GM23248 (cell line): ENCODE data around the gene TGM1. TPM values are rescaled to one million over a fixed set of nuclear protein-coding genes. Genes with fewer than 3 reads are reported as not detected.

Experiments
- DNase-seq: peaks from one replicate; pipeline ENCODE4 v3.0.0-alpha.2; 2015
- H2AFZ ChIP-seq: fragments of 200-600 bp; sonication (generic); 2 replicates; pipeline ENCODE4 v1.6.1; 2016; ENCODE audit warnings: antibody characterized with exemption
- H3F3A ChIP-seq: fragments of 200-600 bp; sonication (generic); 2 replicates; pipeline ENCODE4 v1.6.1; 2016; ENCODE audit warnings: mild to moderate bottlenecking, antibody characterized with exemption, mixed run types; ENCODE audit not compliant: insufficient read depth
- H3K27ac ChIP-seq: fragments of 200-600 bp; sonication (generic); 2 replicates; pipeline ENCODE4 v1.5.1; 2016; ENCODE audit warnings: mild to moderate bottlenecking
- H3K27me3 ChIP-seq: fragments of 200-600 bp; sonication (generic); replicated peaks from 2 replicates; pipeline ENCODE4 v1.6.1; 2016; ENCODE audit warnings: mild to moderate bottlenecking; ENCODE audit not compliant: insufficient read depth
- H3K36me3 ChIP-seq: fragments of 200-600 bp; sonication (generic); 2 replicates; pipeline ENCODE4 v1.6.1; 2016; ENCODE audit warnings: low read depth, mild to moderate bottlenecking
- H3K4me1 ChIP-seq: fragments of 200-600 bp; sonication (generic); 2 replicates; pipeline ENCODE4 v1.6.1; 2016; ENCODE audit warnings: mild to moderate bottlenecking; ENCODE audit not compliant: insufficient read depth
- H3K4me2 ChIP-seq: fragments of 200-600 bp; sonication (generic); one replicate; pipeline ENCODE4 v1.6.1; 2016; ENCODE audit warnings: mild to moderate bottlenecking; ENCODE audit not compliant: unreplicated experiment
- H3K4me3 ChIP-seq: fragments of 200-600 bp; sonication (generic); 2 replicates; pipeline ENCODE4 v1.5.1; 2016; ENCODE audit warnings: mild to moderate bottlenecking
- H3K79me2 ChIP-seq: fragments of 200-600 bp; sonication (generic); 2 replicates; pipeline ENCODE4 v1.6.1; 2016; ENCODE audit warnings: mild to moderate bottlenecking; ENCODE audit not compliant: insufficient read depth
- H3K9ac ChIP-seq: fragments of 200-600 bp; sonication (generic); 2 replicates; pipeline ENCODE4 v1.6.1; 2016; ENCODE audit warnings: mild to moderate bottlenecking
- H3K9me2 ChIP-seq: fragments of 200-600 bp; sonication (generic); 2 replicates; pipeline ENCODE4 v1.6.1; 2016; ENCODE audit warnings: mixed run types, mild to moderate bottlenecking, moderate library complexity; ENCODE audit not compliant: insufficient read depth
- H3K9me3 ChIP-seq: fragments of 200-600 bp; sonication (generic); one replicate; pipeline ENCODE4 v1.6.1; 2017; ENCODE audit warnings: low read depth
- H4K20me1 ChIP-seq: fragments of 200-600 bp; sonication (generic); 2 replicates; pipeline ENCODE4 v1.6.0; 2016; ENCODE audit not compliant: insufficient read depth
- EZH2 ChIP-seq: fragments of 200-600 bp; sonication (generic); IDR thresholded peaks from 2 replicates; pipeline ENCODE4 v1.6.1; 2018; ENCODE audit warnings: antibody characterized with exemption, mild to moderate bottlenecking; ENCODE audit not compliant: insufficient read depth, poor library complexity, severe bottlenecking
- EZH2phosphoT487 ChIP-seq: fragments of 200-600 bp; sonication (generic); IDR thresholded peaks from 2 replicates; pipeline ENCODE4 v1.6.1; 2018; ENCODE audit warnings: antibody characterized with exemption, moderate library complexity, mild to moderate bottlenecking, low read depth; ENCODE audit not compliant: insufficient read depth
- WGBS, 2 experiments: methylation state at CpG; one replicate each; pipeline ENCODE4 v1.1.6; 2015 to 2017; ENCODE audit warnings: low lambda C conversion rate in 2 of 2, low coverage in 1 of 2; ENCODE audit errors: missing lambda C conversion rate in 2 of 2; 5-methylcytosine and 5-hydroxymethylcytosine counted together
- in situ Hi-C: fragments of 300-500 bp; cut with MboI; formaldehyde crosslinking; loops from 2 replicates; pipeline ENCODE4 v1.15.0; 2020
- polyA plus RNA-seq: library from polyadenylated mRNA; unstranded; fragments of >200 nt; fragmentation: Nextera tagmentation; extraction: Ambion mirVana; gene quantifications from 2 replicates; pipeline ENCODE4 v1.2.1, GENCODE V29; 2016
- total RNA-seq: library from RNA; depleted of rRNA; stranded (reverse); fragments of >200 nt; shearing (Covaris generic); gene quantifications from 2 replicates; pipeline ENCODE4 v1.2.3, GENCODE V29; 2014

The TGM1 gene
- total and polyA plus RNA-seq, 2 experiments from 2014 or later: 0.34 to 1.3 TPM

DNA sequence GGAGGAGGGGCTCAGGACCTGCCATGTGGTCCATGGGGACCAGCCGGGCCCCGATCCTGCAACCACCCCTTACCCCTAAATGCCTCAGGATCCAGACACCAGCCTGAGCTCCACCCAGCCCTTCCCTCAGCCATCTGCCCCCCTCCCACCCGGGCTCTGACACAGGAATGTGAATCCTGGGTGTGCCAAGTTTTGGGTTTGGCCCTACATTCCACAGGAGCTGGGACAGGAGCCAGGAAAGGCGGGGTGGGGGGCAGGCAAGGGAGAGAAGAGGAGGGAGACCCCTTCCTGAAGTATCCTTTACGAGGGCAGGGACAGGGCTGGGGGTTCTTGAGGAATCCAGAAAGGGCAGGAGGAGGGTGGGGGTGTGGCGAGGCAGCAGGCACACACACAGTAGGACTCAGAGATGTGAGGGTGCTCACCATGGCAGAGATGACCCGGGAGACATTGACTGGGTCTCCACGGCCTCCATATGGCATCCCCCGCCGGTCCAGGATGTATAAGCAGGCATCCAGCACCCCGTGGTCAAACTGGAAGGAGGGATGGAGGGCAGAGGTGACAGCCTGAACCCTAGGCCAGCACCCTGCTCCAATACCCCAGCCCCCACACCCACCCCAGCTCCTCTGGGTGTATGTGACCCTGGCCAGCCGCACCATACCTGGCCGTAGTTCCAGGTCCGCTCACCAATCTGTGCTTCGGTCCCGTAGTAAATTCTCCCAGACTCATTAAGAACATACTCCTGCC is 3.5 kb downstream of the TGM1 start:
- H3F3A ChIP-seq: no peaks in the 10 kb centered on the region
- WGBS, 2 experiments: 66 to 76% methylated on average over 14 to 16 of the region's 16 CpGs
- no peak overlapping the region for H3K4me3 ChIP-seq
- 0 out of 2 replicates have a peak overlapping the region, but pooled peaks have one; percentile 45 for H2AFZ ChIP-seq
- no peak overlapping the region for H3K9ac ChIP-seq
- no peaks in the 10 kb centered on the region for H3K36me3 ChIP-seq
- H3K79me2 ChIP-seq: no peaks in the 10 kb centered on the region
- no peaks in the 10 kb centered on the region for H3K9me3 ChIP-seq
- H3K4me2 ChIP-seq: no peak overlapping the region
- no peaks in the 10 kb centered on the region for H3K9me2 ChIP-seq
- TF ChIP-seq EZH2phosphoT487: no peak
- TF ChIP-seq EZH2: no peak
- DNase-seq: peak; percentile 21
- no peaks in the 10 kb centered on the region for H3K27me3 ChIP-seq
- in situ Hi-C loops: no loop called here
- H3K4me1 ChIP-seq: peaks cover 7% of the 10 kb centered on the region
- no peak overlapping the region for H3K27ac ChIP-seq
- no peaks in the 10 kb centered on the region for H4K20me1 ChIP-seq

DNA sequence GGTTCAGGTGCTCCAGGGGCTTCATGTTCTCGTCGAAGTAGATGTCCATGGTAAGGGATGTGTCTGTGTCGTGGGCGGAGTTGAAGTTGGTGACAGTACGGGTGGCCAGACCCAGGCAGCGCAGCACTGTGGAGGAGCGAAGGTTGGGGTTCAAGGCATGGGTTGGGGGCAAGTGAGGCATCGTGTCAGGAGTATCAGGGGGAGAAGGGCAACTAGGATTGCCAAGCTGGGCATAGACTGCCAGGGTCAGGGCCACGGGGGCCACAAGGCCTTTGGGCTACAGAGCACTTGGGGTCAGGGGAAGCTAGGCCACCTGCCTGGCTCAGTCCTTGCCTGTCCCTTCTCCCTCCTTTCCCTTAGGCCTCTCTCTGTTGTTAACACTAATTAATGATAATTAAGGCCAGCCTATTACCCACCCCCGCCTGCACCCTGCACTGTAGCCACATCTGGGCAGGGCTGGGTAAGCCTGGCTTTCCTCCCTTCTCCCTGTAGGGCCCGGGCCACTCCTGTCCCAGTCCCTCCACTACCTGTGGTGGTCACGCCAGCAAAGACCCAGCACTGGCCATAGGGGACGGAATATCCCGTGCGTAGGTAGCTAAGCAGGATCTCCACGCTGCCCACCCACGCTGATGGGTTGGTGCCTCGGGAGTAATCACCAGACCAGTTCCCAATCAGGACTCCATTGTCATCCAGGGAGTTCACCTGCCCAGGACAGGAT is 4.3 kb downstream of the TGM1 start:
- no peak overlapping the region for H3K27ac ChIP-seq
- H3K79me2 ChIP-seq: no peaks in the 10 kb centered on the region
- H4K20me1 ChIP-seq: no peaks in the 10 kb centered on the region
- H3K36me3 ChIP-seq: no peaks in the 10 kb centered on the region
- no peaks in the 10 kb centered on the region for H3K27me3 ChIP-seq
- H3K4me1 ChIP-seq: peaks cover 7% of the 10 kb centered on the region
- H3K9me2 ChIP-seq: no peaks in the 10 kb centered on the region
- no peak overlapping the region for H3K4me3 ChIP-seq
- TF ChIP-seq EZH2phosphoT487 (no peak), EZH2 (no peak)
- DNase-seq: no peak
- WGBS, 2 experiments: 87 to 94% methylated on average over 18 of the region's 18 CpGs
- no peaks in the 10 kb centered on the region for H3K9me3 ChIP-seq
- H2AFZ ChIP-seq: 0 out of 2 replicates have a peak overlapping the region, but pooled peaks have one; percentile 45
- H3K4me2 ChIP-seq: no peak overlapping the region
- H3F3A ChIP-seq: no peaks in the 10 kb centered on the region
- H3K9ac ChIP-seq: no peak overlapping the region
- in situ Hi-C loops: no loop called here

DNA sequence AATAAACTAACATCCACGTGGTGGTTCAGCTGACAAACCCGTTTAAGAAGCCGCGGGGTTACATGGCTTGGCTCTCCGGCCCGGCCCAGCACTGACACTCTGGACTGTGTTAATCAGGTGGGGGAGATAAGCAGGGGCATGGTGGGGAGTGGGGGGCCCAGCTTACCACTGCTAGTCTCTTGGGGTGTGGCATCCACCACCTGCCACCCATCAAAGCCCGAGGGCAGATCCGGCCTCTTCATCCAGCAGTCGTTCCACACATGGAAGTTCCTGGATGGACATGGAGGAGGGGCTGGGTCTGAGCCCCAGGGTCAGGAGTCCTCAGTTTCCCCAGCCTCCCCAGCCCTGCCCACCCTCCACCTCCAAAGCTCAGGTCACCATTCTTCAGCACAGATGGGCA is 4.9 kb downstream of the TGM1 start:
- Histone ChIP-seq H3K4me1 (peaks cover 7% of the 10 kb centered on the region), H3K9me3 (no peaks in the 10 kb centered on the region), H3K4me3 (no peak overlapping the region), H3K9ac (no peak overlapping the region), H3K36me3 (no peaks in the 10 kb centered on the region), H3K4me2 (no peak overlapping the region), H3K9me2 (no peaks in the 10 kb centered on the region), H3K27me3 (no peaks in the 10 kb centered on the region), H2AFZ (no peak overlapping the region), H3K79me2 (no peaks in the 10 kb centered on the region), H4K20me1 (no peaks in the 10 kb centered on the region), H3K27ac (no peak overlapping the region), H3F3A (no peaks in the 10 kb centered on the region)
- WGBS, 2 experiments: 94% methylated on average over 7 to 9 of the region's 9 CpGs
- TF ChIP-seq EZH2phosphoT487 (no peak), EZH2 (no peak)
- in situ Hi-C loops: no loop called here
- no peak for DNase-seq

DNA sequence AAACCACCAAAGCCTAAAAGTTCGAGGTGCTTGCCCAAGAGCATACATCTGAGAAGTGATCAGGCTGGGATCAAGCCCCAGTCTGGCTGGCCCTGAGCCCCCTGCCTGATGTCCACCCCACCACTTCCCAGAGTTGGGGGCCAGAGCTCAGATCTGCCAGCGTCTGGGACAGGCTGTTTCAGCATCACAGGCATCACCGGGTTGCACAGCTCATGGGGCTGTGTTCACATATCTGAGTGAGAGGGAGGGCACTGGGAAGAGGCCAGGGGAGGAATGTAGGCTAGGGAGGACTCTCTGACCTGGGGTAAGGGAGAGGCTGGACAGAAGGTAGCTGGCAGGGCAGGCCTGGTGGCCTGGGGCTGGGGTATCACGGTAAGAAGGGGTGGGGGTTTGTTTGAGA is 6.0 kb downstream of the TGM1 start:
- WGBS, 2 experiments: 49 to 58% methylated on average over 4 of the region's 4 CpGs
- Histone ChIP-seq H3K36me3 (no peaks in the 10 kb centered on the region), H2AFZ (no peak overlapping the region), H3K9ac (no peak overlapping the region), H3F3A (peaks cover 4% of the 10 kb centered on the region; the same call in 1 of the 2 replicates), H4K20me1 (no peaks in the 10 kb centered on the region), H3K4me2 (no peak overlapping the region), H3K4me3 (no peak overlapping the region), H3K27me3 (no peaks in the 10 kb centered on the region), H3K79me2 (no peaks in the 10 kb centered on the region), H3K4me1 (peaks cover 11% of the 10 kb centered on the region), H3K9me3 (no peaks in the 10 kb centered on the region), H3K9me2 (no peaks in the 10 kb centered on the region), H3K27ac (no peak overlapping the region)
- in situ Hi-C loops: no loop called here
- no peak for TF ChIP-seq EZH2phosphoT487
- TF ChIP-seq EZH2: no peak
- DNase-seq: no peak
